ENCODE measurements around the gene CHMP2A.
"Not testable (repeated sequence)": the region's sequence is repeated elsewhere in the genome, so short reads cannot be mapped to it uniquely, and the experiment has no call there.

Gene CHMP2A

GRCh38 chr19:58554494-58555368, at the start of gene CHMP2A:
CHMP2A (minus strand) TSS chr19:58555105; CDS start chr19:58554212, 893 bp downstream.
- DNase-seq = no peak

- no peak for DNase-seq
Measured at GRCh38 chr19:58586133-58586765, 31.3 kb upstream of the CHMP2A start.

GRCh38 chr19:58585442-58586132, 30.7 kb upstream of the CHMP2A start:
- no peak for DNase-seq

- DNase-seq = no peak
Measured at GRCh38 chr19:58584498-58585441, 29.9 kb upstream of the CHMP2A start.

GRCh38 chr19:58582985-58583384, 28.1 kb upstream of the CHMP2A start:
- no peak for DNase-seq

GRCh38 chr19:58581227-58582141, 26.6 kb upstream of the CHMP2A start:
- no peak for DNase-seq

- no peak for DNase-seq
Measured at GRCh38 chr19:58579473-58580142, 24.7 kb upstream of the CHMP2A start.

GRCh38 chr19:58578012-58578925, 23.4 kb upstream of the CHMP2A start:
- no peak for DNase-seq

GRCh38 chr19:58577581-58577980, 22.7 kb upstream of the CHMP2A start:
- not testable (repeated sequence) for DNase-seq

GRCh38 chr19:58575183-58576041, 20.5 kb upstream of the CHMP2A start:
- DNase-seq = no peak

GRCh38 chr19:58573658-58574164, 18.8 kb upstream of the CHMP2A start:
- no peak for DNase-seq

- no peak for DNase-seq
Measured at GRCh38 chr19:58572818-58573657, 18.1 kb upstream of the CHMP2A start, which contains the start of gene MZF1. MZF1 (minus strand) TSS chr19:58573335; CDS start chr19:58571389, 1,946 bp downstream.

GRCh38 chr19:58572026-58572817, 17.3 kb upstream of the CHMP2A start:
- no peak for DNase-seq

GRCh38 chr19:58571575-58571947, 16.7 kb upstream of the CHMP2A start:
- no peak for DNase-seq

- no peak for DNase-seq
Measured at GRCh38 chr19:58570770-58571574, 16.1 kb upstream of the CHMP2A start.

Data from NCI-H774 (cell line).